LHCN-M2 (cell line): ENCODE results near the gene ZNF664. TPM values are rescaled to one million over a fixed set of nuclear protein-coding genes. Genes with fewer than 3 reads are reported as not detected.
"Not testable (repeated sequence)": the region's sequence is repeated elsewhere in the genome, so short reads cannot be mapped to it uniquely, and the experiment has no call there.

Source experiments
- DNase-seq: peaks from one replicate; pipeline ENCODE4 v3.0.0-alpha.2; 2012; ENCODE audit warnings: low read depth
- total RNA-seq: library from RNA; depleted of rRNA; stranded (reverse); fragments of >200 nt; gene quantifications from 2 replicates; pipeline ENCODE4 v1.2.3, GENCODE V29; 2014

Gene ZNF664
- total RNA-seq, 1 experiment from 2014 or later = 43.2 TPM

- no peak for DNase-seq
Measured at GRCh38 chr12:123941624-123942237, 31.3 kb upstream of the ZNF664 start.

- DNase-seq = peak; percentile 97
Measured at GRCh38 chr12:123942238-123942653, 30.8 kb upstream of the ZNF664 start.

GRCh38 chr12:123942911-123943648, 29.9 kb upstream of the ZNF664 start:
- DNase-seq = peak; percentile 76

- DNase-seq = peak; percentile 11
Measured at GRCh38 chr12:123943816-123944215, 29.2 kb upstream of the ZNF664 start.

- DNase-seq = no peak
Measured at GRCh38 chr12:123944696-123945095, 28.3 kb upstream of the ZNF664 start.

GRCh38 chr12:123945287-123946151, 27.5 kb upstream of the ZNF664 start:
- no peak for DNase-seq

GRCh38 chr12:123946152-123946515, 26.9 kb upstream of the ZNF664 start:
- DNase-seq = no peak

GRCh38 chr12:123946516-123947505, 26.2 kb upstream of the ZNF664 start:
- DNase-seq = not testable (repeated sequence)

GRCh38 chr12:123947531-123947930, 25.5 kb upstream of the ZNF664 start:
- not testable (repeated sequence) for DNase-seq

GRCh38 chr12:123948401-123948795, 24.6 kb upstream of the ZNF664 start:
- DNase-seq = no peak

- DNase-seq = no peak
Measured at GRCh38 chr12:123948796-123949769, 23.9 kb upstream of the ZNF664 start.

- DNase-seq = no peak
Measured at GRCh38 chr12:123949770-123950165, 23.2 kb upstream of the ZNF664 start.

GRCh38 chr12:123950476-123951349, 22.3 kb upstream of the ZNF664 start:
- no peak for DNase-seq

- DNase-seq = no peak
Measured at GRCh38 chr12:123951467-123951866, 21.5 kb upstream of the ZNF664 start.

- DNase-seq = no peak
Measured at GRCh38 chr12:123952037-123952436, 21.0 kb upstream of the ZNF664 start.

- no peak for DNase-seq
Measured at GRCh38 chr12:123954647-123955350, 18.2 kb upstream of the ZNF664 start.

GRCh38 chr12:123956249-123956648, 16.8 kb upstream of the ZNF664 start:
- no peak for DNase-seq

GRCh38 chr12:123957196-123957595, 15.8 kb upstream of the ZNF664 start:
- no peak for DNase-seq
